NCI-H1436 (cell line): Measurements from ENCODE around the gene MACO1.
A peak's percentile ranks its signal among the peaks of the same experiment; 100 is the strongest.

Experiments used
- DNase-seq: peaks from one replicate; lab custom pipeline; 2025; lab: John Stamatoyannopoulos, UW

MACO1 gene

GRCh38 chr1:25543425-25544242 is 112.9 kb downstream of the MACO1 start, which contains the start of gene LDLRAP1:
LDLRAP1 (plus strand) TSS chr1:25543606; CDS start chr1:25543699, 93 bp downstream.
- DNase-seq, result peak; percentile 44

DNA sequence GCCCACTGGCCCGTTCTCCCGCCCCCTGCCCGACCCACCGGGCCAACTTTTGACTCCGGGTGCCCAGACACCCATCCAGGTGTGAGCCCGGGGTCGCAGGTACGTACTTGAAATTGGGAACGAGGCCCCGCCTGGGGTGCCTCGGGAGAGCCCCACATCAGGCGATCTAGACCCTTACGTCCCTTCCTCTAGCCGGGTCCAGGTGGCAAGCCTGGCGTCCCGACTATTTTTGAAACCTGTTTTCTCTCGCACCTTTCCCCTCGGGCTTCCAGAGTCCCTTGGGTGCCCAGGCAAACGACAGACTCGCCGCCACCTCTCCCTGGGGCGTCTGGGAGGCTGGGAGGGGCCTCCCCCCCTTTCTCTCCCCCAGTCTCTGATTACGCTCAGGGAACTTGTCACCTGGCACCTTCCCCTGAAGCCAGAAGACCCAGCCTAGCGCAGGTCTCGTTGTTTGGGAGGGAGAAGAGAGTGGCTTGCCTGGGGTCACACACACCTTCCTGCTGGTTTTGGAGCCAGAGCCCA is 113.6 kb downstream of the MACO1 start:
- DNase-seq, result peak; percentile 50

GRCh38 chr1:25544819-25545218 is 114.1 kb downstream of the MACO1 start:
- DNase-seq, result no peak

DNA sequence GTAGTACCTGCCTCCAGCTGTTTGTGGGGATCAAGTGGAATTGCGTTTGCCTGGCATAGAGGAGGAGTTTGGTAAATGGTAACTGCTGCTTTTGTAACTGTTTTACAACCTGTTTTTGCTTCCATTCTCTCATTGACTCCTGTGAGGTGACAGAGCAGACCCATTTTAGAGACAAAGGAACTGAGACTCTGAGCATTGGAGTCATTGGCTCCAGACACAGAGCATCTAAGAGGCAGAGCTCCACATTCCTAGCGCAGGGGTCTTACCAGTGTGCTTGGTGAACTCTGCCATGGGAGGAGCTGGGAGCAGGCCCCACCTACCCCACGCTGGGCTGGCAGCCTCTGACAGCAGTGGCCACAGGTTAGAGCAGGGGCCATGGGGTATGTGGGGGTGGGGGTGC is 115.1 kb downstream of the MACO1 start:
- no peak for DNase-seq

DNA sequence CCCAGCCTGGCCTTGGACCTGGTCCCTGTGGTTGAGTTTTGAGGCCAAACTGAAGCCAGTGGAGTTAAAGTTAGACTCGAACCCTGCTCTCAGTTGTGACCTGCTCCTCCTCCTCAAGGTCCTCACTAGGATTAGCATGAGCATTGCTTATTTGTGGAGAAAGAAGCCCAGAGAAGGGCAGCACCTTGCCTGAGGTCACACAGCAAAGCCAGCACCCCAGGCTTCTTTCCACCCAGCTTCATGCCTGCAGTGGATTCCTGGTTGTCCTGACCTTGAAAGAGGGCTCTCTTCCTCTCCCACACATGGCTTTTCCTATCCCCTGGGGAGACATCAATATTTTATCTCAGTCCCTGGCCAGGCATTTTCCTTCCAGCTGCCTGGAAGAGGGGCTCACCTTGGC is 115.5 kb downstream of the MACO1 start:
- DNase-seq, result no peak

GRCh38 chr1:25548601-25549000 is 117.9 kb downstream of the MACO1 start:
- DNase-seq, result no peak

DNA sequence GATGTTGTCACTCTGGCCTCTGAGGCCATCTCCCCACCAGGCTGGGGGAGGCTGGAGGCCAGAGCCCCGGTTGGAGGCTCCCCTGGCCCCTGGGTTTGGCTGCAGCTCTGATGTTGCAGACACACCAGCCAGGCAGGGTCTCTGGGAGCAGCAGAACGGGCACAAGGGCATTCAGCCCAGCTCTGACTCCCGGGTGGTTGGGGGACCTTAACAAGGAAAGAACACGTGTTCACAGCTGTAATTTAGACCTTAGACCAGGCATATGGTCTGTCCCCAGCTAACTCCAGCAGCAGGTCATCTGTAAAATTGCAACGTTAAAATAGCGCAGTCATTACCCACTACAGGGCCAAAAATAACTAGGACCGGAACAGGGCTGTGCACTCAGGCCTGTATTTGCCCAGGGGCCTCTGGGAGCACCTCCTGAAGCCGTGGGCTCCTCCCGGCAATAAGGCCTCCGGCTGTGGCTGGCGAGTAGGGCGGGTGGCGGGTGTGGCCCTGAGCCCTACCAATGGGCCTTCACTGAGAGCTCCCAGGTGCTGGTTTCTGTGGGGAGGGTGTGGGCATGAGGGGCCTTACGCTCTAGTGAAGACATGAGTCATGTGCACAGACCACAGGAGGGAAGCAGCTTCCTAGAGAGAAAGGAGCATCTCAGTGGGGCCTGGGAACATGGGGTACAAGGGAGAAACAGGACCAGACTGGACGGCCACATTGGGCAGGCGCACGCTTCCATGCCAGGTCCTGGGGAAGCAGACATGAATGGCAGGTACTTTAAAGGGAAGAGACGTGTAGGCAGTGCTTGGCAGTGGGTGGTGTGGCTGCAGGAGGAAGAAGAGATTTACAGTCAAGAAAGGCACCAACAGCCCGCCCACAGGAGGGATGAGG is 118.8 kb downstream of the MACO1 start:
- DNase-seq, result peak; percentile 46
